Tibial nerve (tissue), 4 donors: Measurements from ENCODE around the gene FBN1. TPM values are rescaled to one million over a fixed set of nuclear protein-coding genes. Genes with fewer than 3 reads are reported as not detected.
A peak's percentile ranks its signal among the peaks of the same experiment; 100 is the strongest.

ENCODE experiments used
- DNase-seq, 2 donors: peaks; one replicate each; pipeline ENCODE4 v3.0.0-alpha.2; 2019; ENCODE audit warnings: low spot score in 2 of 2
- H3K27ac ChIP-seq, 4 donors: fragments of 200-600 bp; sonication (generic) in 3 of 4; one replicate each; pipeline ENCODE4 v1.5.1; 2017 to 2019; ENCODE audit warnings: mild to moderate bottlenecking in 1 of 4
- H3K27me3 ChIP-seq, 2 donors: fragments of 200-600 bp; sonication (generic) in 1 of 2; one replicate each; pipeline versions ENCODE4 v1.5.1 to v1.6.0; 2017 to 2019
- H3K36me3 ChIP-seq, 3 donors: fragments of 200-600 bp; sonication (generic); one replicate each; pipeline ENCODE4 v1.5.1; 2018 to 2019
- H3K4me1 ChIP-seq, 4 donors: fragments of 200-600 bp; sonication (generic) in 3 of 4; one replicate each; pipeline ENCODE4 v1.5.1; 2017 to 2019
- H3K4me3 ChIP-seq, 4 donors: fragments of 200-600 bp; sonication (generic) in 3 of 4; one replicate each; pipeline ENCODE4 v1.5.1; 2017 to 2019; ENCODE audit warnings: mild to moderate bottlenecking in 1 of 4, moderate library complexity in 1 of 4
- H3K9me3 ChIP-seq, 4 donors: fragments of 200-600 bp; sonication (generic) in 3 of 4; one replicate each; pipeline ENCODE4 v1.5.1; 2017 to 2019
- EP300 ChIP-seq, 2 donors: sonication (generic); formaldehyde crosslinking; IDR thresholded peaks; one replicate each; pipeline ENCODE4 v1.6.1; 2017; ENCODE audit warnings: antibody characterized with exemption in 2 of 2, mild to moderate bottlenecking in 1 of 2
- POLR2A ChIP-seq, 2 donors: fragments of 450-650 bp; IDR thresholded peaks; one replicate each; pipeline ENCODE4 v1.6.1; 2017; ENCODE audit warnings: antibody characterized with exemption in 2 of 2, mild to moderate bottlenecking in 2 of 2, moderate library complexity in 2 of 2
- WGBS, 2 donors: methylation state at CpG; one replicate each; pipeline ENCODE4 v1.1.5; 2018; 5-methylcytosine and 5-hydroxymethylcytosine counted together
- total RNA-seq, 4 donors: library from RNA; depleted of rRNA; stranded (reverse); fragments of >200 nt; gene quantifications; one replicate each; pipeline ENCODE4 v1.1.0, GENCODE V29; 2016
- TF ChIP-seq, protein P1 (sequence below), 5 experiments: fragments of 200-600 bp in 3 of 5; fragments of 450-650 bp in 2 of 5; sonication (generic) in 3 of 5; IDR thresholded peaks; one replicate each; pipeline ENCODE4 v1.5.1; 2016 to 2019; ENCODE audit warnings: antibody characterized with exemption in 5 of 5, mild to moderate bottlenecking in 3 of 5, moderate library complexity in 2 of 5

Gene FBN1
- total RNA-seq, 4 donors from 2014 or later, result 144 to 293 (median 234) TPM

DNA sequence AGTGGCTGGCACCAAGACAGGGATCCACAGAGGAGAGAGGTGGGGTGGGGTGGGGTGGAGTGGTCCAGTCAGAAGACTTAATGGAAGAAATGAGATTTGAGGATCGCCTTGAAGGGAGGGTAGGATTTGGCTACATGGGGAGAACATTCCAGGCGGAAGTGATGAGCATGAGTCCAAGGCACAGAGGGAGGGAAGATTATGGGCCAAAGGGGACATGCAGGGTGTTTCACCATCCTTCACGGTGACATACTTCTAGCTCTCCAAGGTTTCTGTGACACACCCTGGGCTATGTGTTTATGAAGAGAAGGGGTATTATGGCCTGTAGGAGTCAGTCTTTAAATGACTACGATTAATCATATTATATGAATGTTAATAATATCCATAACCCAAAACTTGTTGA lies 7.7 kb upstream of the FBN1 start:
- WGBS, 2 donors, result 90 to 91% methylated on average over 4 of the region's 4 CpGs
- Histone ChIP-seq H3K4me3 (no peak overlapping the region), H3K9me3 (no peaks in the 10 kb centered on the region), H3K36me3 (no peaks in the 10 kb centered on the region), H3K27ac (no peak overlapping the region), H3K4me1 (peaks cover 0 to 4% (median 0%) of the 10 kb centered on the region in 4 donors), H3K27me3 (no peaks in the 10 kb centered on the region)
- TF ChIP-seq, protein P1, sequence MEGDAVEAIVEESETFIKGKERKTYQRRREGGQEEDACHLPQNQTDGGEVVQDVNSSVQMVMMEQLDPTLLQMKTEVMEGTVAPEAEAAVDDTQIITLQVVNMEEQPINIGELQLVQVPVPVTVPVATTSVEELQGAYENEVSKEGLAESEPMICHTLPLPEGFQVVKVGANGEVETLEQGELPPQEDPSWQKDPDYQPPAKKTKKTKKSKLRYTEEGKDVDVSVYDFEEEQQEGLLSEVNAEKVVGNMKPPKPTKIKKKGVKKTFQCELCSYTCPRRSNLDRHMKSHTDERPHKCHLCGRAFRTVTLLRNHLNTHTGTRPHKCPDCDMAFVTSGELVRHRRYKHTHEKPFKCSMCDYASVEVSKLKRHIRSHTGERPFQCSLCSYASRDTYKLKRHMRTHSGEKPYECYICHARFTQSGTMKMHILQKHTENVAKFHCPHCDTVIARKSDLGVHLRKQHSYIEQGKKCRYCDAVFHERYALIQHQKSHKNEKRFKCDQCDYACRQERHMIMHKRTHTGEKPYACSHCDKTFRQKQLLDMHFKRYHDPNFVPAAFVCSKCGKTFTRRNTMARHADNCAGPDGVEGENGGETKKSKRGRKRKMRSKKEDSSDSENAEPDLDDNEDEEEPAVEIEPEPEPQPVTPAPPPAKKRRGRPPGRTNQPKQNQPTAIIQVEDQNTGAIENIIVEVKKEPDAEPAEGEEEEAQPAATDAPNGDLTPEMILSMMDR (IDR thresholded peaks at IDR 0.05), result no peak
- TF ChIP-seq EP300 (IDR thresholded peaks at IDR 0.05), result no peak
- TF ChIP-seq POLR2A (IDR thresholded peaks at IDR 0.05), result no peak
- DNase-seq, result no peak

- no peaks in the 10 kb centered on the region for H3K36me3 ChIP-seq
- no peak for DNase-seq
- no peak overlapping the region for H3K4me3 ChIP-seq
- H3K9me3 ChIP-seq, result no peaks in the 10 kb centered on the region
- whole genome bisulfite sequencing, 2 donors, result 74 to 84% methylated on average over 6 of the region's 6 CpGs
- H3K4me1 ChIP-seq, result peaks cover 0 to 4% (median 0%) of the 10 kb centered on the region in 4 donors
- H3K27me3 ChIP-seq, result no peaks in the 10 kb centered on the region
- H3K27ac ChIP-seq, result no peak overlapping the region
- TF ChIP-seq, protein P1 (IDR thresholded peaks at IDR 0.05), result no peak
- TF ChIP-seq POLR2A (IDR thresholded peaks at IDR 0.05) (no peak), EP300 (IDR thresholded peaks at IDR 0.05) (no peak)
Observed at GRCh38 chr15:48652510-48653076, 7.1 kb upstream of the FBN1 start.

- 90 to 92% methylated on average over 2 of the region's 2 CpGs for WGBS, 2 donors
- no peak for TF ChIP-seq POLR2A (IDR thresholded peaks at IDR 0.05)
- TF ChIP-seq EP300 (IDR thresholded peaks at IDR 0.05), result no peak
- TF ChIP-seq, protein P1 (IDR thresholded peaks at IDR 0.05), result no peak
- DNase-seq, result no peak
- no peaks in the 10 kb centered on the region for H3K27me3 ChIP-seq
- no peaks in the 10 kb centered on the region for H3K9me3 ChIP-seq
- H3K4me1 ChIP-seq, result peaks cover 0 to 14% (median 0%) of the 10 kb centered on the region in 4 donors
- no peaks in the 10 kb centered on the region for H3K36me3 ChIP-seq
- no peak overlapping the region for H3K27ac ChIP-seq
- no peak overlapping the region for H3K4me3 ChIP-seq
Observed at GRCh38 chr15:48650931-48651330, 5.4 kb upstream of the FBN1 start.

- TF ChIP-seq EP300 (IDR thresholded peaks at IDR 0.05) (peak in 1 of 2 donors; percentile 38), POLR2A (IDR thresholded peaks at IDR 0.05) (no peak)
- TF ChIP-seq, protein P1 (IDR thresholded peaks at IDR 0.05), result peak in 3 of 5 experiments; percentile 37 to 40 (median 39)
- no peaks in the 10 kb centered on the region for H3K36me3 ChIP-seq
- no peaks in the 10 kb centered on the region for H3K27me3 ChIP-seq
- H3K4me1 ChIP-seq, result peaks cover 0 to 25% (median 2%) of the 10 kb centered on the region in 4 donors
- no peaks in the 10 kb centered on the region for H3K9me3 ChIP-seq
- H3K27ac ChIP-seq, result peak overlapping the region in 2 of 4 donors; percentile 92 to 95
- no peak for DNase-seq
- no peak overlapping the region for H3K4me3 ChIP-seq
Observed at GRCh38 chr15:48647962-48648361, 2.5 kb upstream of the FBN1 start.

- no peak for DNase-seq
- 45 to 62% methylated on average over 7 of the region's 11 CpGs for WGBS, 2 donors
- H3K27me3 ChIP-seq, result no peaks in the 10 kb centered on the region
- peak overlapping the region; percentile 77 to 95 (median 86) for H3K27ac ChIP-seq
- H3K9me3 ChIP-seq, result no peaks in the 10 kb centered on the region
- peaks cover 0 to 40% (median 7%) of the 10 kb centered on the region in 4 donors for H3K4me1 ChIP-seq
- TF ChIP-seq POLR2A (IDR thresholded peaks at IDR 0.05) (no peak), EP300 (IDR thresholded peaks at IDR 0.05) (no peak)
- TF ChIP-seq, protein P1 (IDR thresholded peaks at IDR 0.05), result no peak
- no peaks in the 10 kb centered on the region for H3K36me3 ChIP-seq
- peak overlapping the region; percentile 52 to 96 (median 84) for H3K4me3 ChIP-seq
Observed at GRCh38 chr15:48646331-48646730, 822 bp upstream of the FBN1 start.
